Measurements from ENCODE around the gene STRA6. TPM values are rescaled to one million over a fixed set of nuclear protein-coding genes. Genes with fewer than 3 reads are reported as not detected.

Gene STRA6
- total and polyA plus RNA-seq, 2 of the 8 experiments (the other 6 are each of a cell fraction or from before 2014, with no cell fraction given) = 9.3 to 14.5 TPM

GRCh38 chr15:74194572-74195559, 7.7 kb downstream of the STRA6 start:
- no peak for FAIRE-seq
- Histone ChIP-seq H3K27me3 (replicated peaks in 1 of 4; ENCODE audit: control insufficient read depth in 3 of 4, extremely low read depth in 1 of 4, insufficient read depth in 3 of 4, low read length in 3 of 4) (no peaks in the 10 kb centered on the region), H2AK5ac (ENCODE audit: low read depth, low read length) (no peak overlapping the region), H3K18ac (ENCODE audit: extremely low read depth, low read length) (no peak overlapping the region), H2BK15ac (ENCODE audit: low read length) (no peak overlapping the region), H2BK5ac (ENCODE audit: low read depth, low read length) (no peak overlapping the region), H3K4ac (replicated peaks; ENCODE audit: insufficient read length, low read depth, low read length) (no peak overlapping the region), H4K20me1 (replicated peaks in 1 of 2; ENCODE audit: control insufficient read depth in 1 of 2, insufficient read depth in 2 of 2, low read length in 2 of 2) (no peaks in the 10 kb centered on the region), H4K91ac (replicated peaks; ENCODE audit: insufficient read length, low read length) (no peak overlapping the region), H2BK12ac (ENCODE audit: low read depth, low read length) (no peak overlapping the region), H3K4me1 (replicated peaks in 1 of 4; ENCODE audit: control insufficient read depth in 3 of 4, insufficient read depth in 4 of 4, low read length in 3 of 4) (peaks cover 0 to 2% (median 0%) of the 10 kb centered on the region in 4 experiments; a peak in 3 of 7 replicates), H3K56ac (replicated peaks; ENCODE audit: insufficient read length, low read depth, low read length) (no peak overlapping the region), H2BK20ac (ENCODE audit: low read length) (no peak overlapping the region), H3K36me3 (ENCODE audit: control insufficient read depth in 2 of 4, insufficient read depth in 4 of 4, low read length in 3 of 4) (no peaks in the 10 kb centered on the region), H3K14ac (ENCODE audit: insufficient read length) (no peak overlapping the region), H3K27ac (ENCODE audit: low read depth, low read length) (no peak overlapping the region), H3K9ac (replicated peaks in 1 of 4; ENCODE audit: extremely low read depth in 1 of 4, low read depth in 3 of 4, low read length in 3 of 4) (no peak overlapping the region), H2AFZ (ENCODE audit: low read length) (no peak overlapping the region), H2BK120ac (replicated peaks; ENCODE audit: low read depth, low read length) (no peak overlapping the region), H3K79me2 (ENCODE audit: control insufficient read depth in 1 of 2, insufficient read depth in 2 of 2, low read length in 2 of 2) (no peaks in the 10 kb centered on the region), H3K4me2 (ENCODE audit: insufficient read depth in 1 of 2, low read depth in 2 of 2, low read length in 2 of 2) (no peak overlapping the region), H3K4me3 (ENCODE audit: extremely low read depth in 1 of 4, insufficient read depth in 2 of 4, low read depth in 3 of 4, low read length in 4 of 4) (no peak overlapping the region), H3K23me2 (ENCODE audit: low read depth, low read length) (0 out of 2 replicates have a peak, but pooled peaks cover 2% of the 10 kb centered on the region), H3K79me1 (ENCODE audit: low read depth, low read length) (no peaks in the 10 kb centered on the region; the same call in 1 of the 2 replicates), H3K9me3 (ENCODE audit: insufficient read depth in 2 of 2, low read depth in 1 of 2, low read length in 1 of 2) (no peaks in the 10 kb centered on the region), H3K23ac (ENCODE audit: insufficient read length) (no peak overlapping the region), H4K5ac (ENCODE audit: insufficient read length, low read depth, low read length) (no peak overlapping the region), H4K8ac (ENCODE audit: extremely low read depth, insufficient read depth, low read length) (no peak overlapping the region)
- WGBS, 2 experiments (ENCODE audit: extremely low coverage in 1 of 2, insufficient coverage in 1 of 2, insufficient read length in 1 of 2, insufficient replicate concordance in 2 of 2, low coverage in 1 of 2, low lambda C conversion rate in 2 of 2, missing lambda C conversion rate in 1 of 2) = 91% methylated on average over 13 of the region's 13 CpGs; no CpG with 5 or more reads in 1 of the 2 experiments
- no peak for DNase-seq (ENCODE audit: low read depth in 1 of 2, low spot score in 2 of 2)
- TF ChIP-seq RAD21 (IDR thresholded peaks at IDR 0.05 in 1 of 2, conservative IDR thresholded peaks at IDR 0.05 in 1 of 2; ENCODE audit: low read depth in 2 of 2, low read length in 2 of 2) (no peak), RBBP5 (IDR thresholded peaks at IDR 0.05; ENCODE audit: borderline replicate concordance, low read depth, low read length) (no peak), TBP (IDR thresholded peaks at IDR 0.05; ENCODE audit: low read depth, low read length) (no peak), SP2 (IDR thresholded peaks at IDR 0.05; ENCODE audit: low read length) (no peak), KDM4A (IDR thresholded peaks at IDR 0.05; ENCODE audit: low read depth, low read length, severe bottlenecking) (no peak)
- CTCF ChIA-PET (ENCODE audit: partially characterized antibody) = interaction anchor here (0.8 to 2.3 kb wide), 13 partner anchors 9 to 147 kb away, joined by 3 to 12 read pairs (median 5); partner anchors contain the start of gene STRA6
- POLR2A ChIA-PET (ENCODE audit: partially characterized antibody) = interaction anchor here (0.8 to 2.5 kb wide), 7 partner anchors 11 to 39 kb away, joined by 3 to 7 read pairs (median 4); no protein-coding TSS in a partner anchor

Data from H1 (cell line).